Measurements from ENCODE around the gene IGF1R.
A peak's percentile ranks its signal among the peaks of the same experiment; 100 is the strongest.

Gene IGF1R

GRCh38 chr15:98942431-98942830 lies 294.1 kb downstream of the IGF1R start:
- Histone ChIP-seq H3K4me2 (ENCODE audit: low read length) (no peak overlapping the region), H3K9me3 (replicated peaks; ENCODE audit: low read length) (no peaks in the 10 kb centered on the region), H3K36me3 (ENCODE audit: insufficient read depth, low read length) (peaks cover 69% of the 10 kb centered on the region), H3K9ac (ENCODE audit: low read depth, low read length) (no peak overlapping the region), H3K27me3 (ENCODE audit: control insufficient read depth, insufficient read depth, low read length) (no peaks in the 10 kb centered on the region), H3K4me1 (ENCODE audit: control insufficient read depth, insufficient read depth, low read length) (peaks cover 31% of the 10 kb centered on the region), H3K4me3 (ENCODE audit: low read length) (no peak overlapping the region)

- Histone ChIP-seq H3K27me3 (ENCODE audit: control insufficient read depth, insufficient read depth, low read length) (no peaks in the 10 kb centered on the region), H3K4me2 (ENCODE audit: low read length) (no peak overlapping the region), H3K4me3 (ENCODE audit: low read length) (no peak overlapping the region), H3K9ac (ENCODE audit: low read depth, low read length) (peak overlapping the region; percentile 20), H3K4me1 (ENCODE audit: control insufficient read depth, insufficient read depth, low read length) (peaks cover 31% of the 10 kb centered on the region), H3K9me3 (replicated peaks; ENCODE audit: low read length) (no peaks in the 10 kb centered on the region), H3K36me3 (ENCODE audit: insufficient read depth, low read length) (peaks cover 66% of the 10 kb centered on the region)
Measured at GRCh38 chr15:98943051-98943508, 294.7 kb downstream of the IGF1R start.

- H3K9ac ChIP-seq (ENCODE audit: low read depth, low read length): no peak overlapping the region
Measured at GRCh38 chr15:98943601-98944151, 295.3 kb downstream of the IGF1R start.

DNA sequence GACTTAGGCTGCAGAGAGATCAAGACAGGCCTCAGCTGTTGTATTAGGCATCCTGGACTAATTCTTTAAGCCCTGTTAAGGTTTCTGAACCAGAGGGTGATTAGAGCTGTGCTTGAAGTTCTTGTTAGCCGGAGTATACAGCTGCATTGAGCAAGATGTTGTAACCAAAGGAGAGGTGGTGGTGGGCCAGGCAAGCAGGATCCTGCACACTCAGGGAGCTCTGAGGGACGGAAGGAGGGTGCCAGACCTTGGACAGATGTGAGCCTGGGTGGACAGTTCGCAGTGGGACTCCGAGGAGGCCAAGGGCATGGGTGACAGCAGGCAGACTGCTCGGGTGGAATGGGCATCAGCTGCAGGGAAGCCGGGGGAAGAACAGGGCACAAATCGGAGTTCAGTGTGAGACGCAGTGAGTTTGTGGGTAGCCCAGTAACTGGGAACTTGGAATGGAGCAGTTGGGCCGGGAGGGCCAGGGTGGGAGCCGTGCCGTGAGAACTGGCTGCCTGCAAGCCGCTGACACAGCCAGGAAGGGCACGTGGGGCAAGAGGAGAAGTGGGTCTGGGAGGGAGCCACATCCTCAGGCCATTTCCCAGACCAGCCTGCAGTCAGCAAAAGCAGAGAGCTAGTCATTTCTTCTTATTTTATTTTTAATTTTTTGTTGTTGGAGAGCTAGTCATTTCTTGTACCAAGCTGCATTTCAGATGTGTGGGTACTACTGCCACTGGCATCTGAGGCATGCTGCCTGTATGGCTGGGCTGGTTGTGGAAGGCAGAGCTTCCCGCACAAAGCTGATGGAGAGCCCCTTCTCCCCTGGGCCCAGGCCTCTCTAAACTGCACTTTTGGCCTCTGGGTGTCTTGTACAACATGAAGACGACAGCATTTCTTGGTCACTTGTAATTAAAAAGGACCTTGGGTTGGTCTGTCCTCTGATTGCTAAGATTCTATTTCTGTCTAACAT lies 298.2 kb downstream of the IGF1R start:
- Histone ChIP-seq H3K9ac (ENCODE audit: low read depth, low read length) (no peak overlapping the region), H3K27me3 (ENCODE audit: control insufficient read depth, insufficient read depth, low read length) (no peaks in the 10 kb centered on the region), H3K4me2 (ENCODE audit: low read length) (no peak overlapping the region), H3K4me3 (ENCODE audit: low read length) (no peak overlapping the region), H3K36me3 (ENCODE audit: insufficient read depth, low read length) (peaks cover 70% of the 10 kb centered on the region), H3K9me3 (replicated peaks; ENCODE audit: low read length) (no peaks in the 10 kb centered on the region), H3K4me1 (ENCODE audit: control insufficient read depth, insufficient read depth, low read length) (peaks cover 29% of the 10 kb centered on the region)

More at GRCh38 chr15:98943601-98944151, 295.3 kb downstream of the IGF1R start:
- H3K4me2 ChIP-seq (ENCODE audit: low read length): no peak overlapping the region
- H3K9me3 ChIP-seq (replicated peaks; ENCODE audit: low read length): no peaks in the 10 kb centered on the region
- no peak overlapping the region for H3K4me3 ChIP-seq (ENCODE audit: low read length)
- H3K27me3 ChIP-seq (ENCODE audit: control insufficient read depth, insufficient read depth, low read length): no peaks in the 10 kb centered on the region
- peaks cover 31% of the 10 kb centered on the region for H3K4me1 ChIP-seq (ENCODE audit: control insufficient read depth, insufficient read depth, low read length)
- H3K36me3 ChIP-seq (ENCODE audit: insufficient read depth, low read length): peaks cover 67% of the 10 kb centered on the region

GRCh38 chr15:98948456-98948855 lies 300.1 kb downstream of the IGF1R start:
- Histone ChIP-seq H3K4me2 (ENCODE audit: low read length) (no peak overlapping the region), H3K9me3 (replicated peaks; ENCODE audit: low read length) (no peaks in the 10 kb centered on the region), H3K9ac (ENCODE audit: low read depth, low read length) (no peak overlapping the region), H3K27me3 (ENCODE audit: control insufficient read depth, insufficient read depth, low read length) (no peaks in the 10 kb centered on the region), H3K36me3 (ENCODE audit: insufficient read depth, low read length) (peaks cover 69% of the 10 kb centered on the region), H3K4me1 (ENCODE audit: control insufficient read depth, insufficient read depth, low read length) (peaks cover 11% of the 10 kb centered on the region), H3K4me3 (ENCODE audit: low read length) (no peak overlapping the region)

DNA sequence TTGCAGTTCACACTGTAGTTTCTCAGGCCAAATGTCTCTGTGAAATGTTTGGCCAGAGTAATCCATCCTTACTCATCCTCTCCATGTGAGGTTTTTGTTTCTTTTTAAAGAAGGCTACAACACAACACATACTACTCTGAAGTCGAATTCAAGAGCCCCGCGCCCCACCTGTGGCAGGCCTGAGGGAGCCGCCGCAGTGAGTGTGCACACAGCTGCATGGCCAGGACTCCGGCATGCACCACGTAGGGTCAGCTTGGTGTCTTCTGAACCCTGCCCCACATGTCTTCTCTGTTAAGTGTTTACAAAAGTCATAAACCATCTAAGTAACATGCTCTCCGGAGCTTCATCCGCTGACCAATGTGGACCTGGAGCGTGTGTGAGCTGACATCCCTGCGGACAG lies 300.6 kb downstream of the IGF1R start:
- H3K27me3 ChIP-seq (ENCODE audit: control insufficient read depth, insufficient read depth, low read length): no peaks in the 10 kb centered on the region
- H3K9ac ChIP-seq (ENCODE audit: low read depth, low read length): no peak overlapping the region
- no peak overlapping the region for H3K4me2 ChIP-seq (ENCODE audit: low read length)
- peaks cover 12% of the 10 kb centered on the region for H3K4me1 ChIP-seq (ENCODE audit: control insufficient read depth, insufficient read depth, low read length)
- no peaks in the 10 kb centered on the region for H3K9me3 ChIP-seq (replicated peaks; ENCODE audit: low read length)
- no peak overlapping the region for H3K4me3 ChIP-seq (ENCODE audit: low read length)
- peaks cover 64% of the 10 kb centered on the region for H3K36me3 ChIP-seq (ENCODE audit: insufficient read depth, low read length)

DNA sequence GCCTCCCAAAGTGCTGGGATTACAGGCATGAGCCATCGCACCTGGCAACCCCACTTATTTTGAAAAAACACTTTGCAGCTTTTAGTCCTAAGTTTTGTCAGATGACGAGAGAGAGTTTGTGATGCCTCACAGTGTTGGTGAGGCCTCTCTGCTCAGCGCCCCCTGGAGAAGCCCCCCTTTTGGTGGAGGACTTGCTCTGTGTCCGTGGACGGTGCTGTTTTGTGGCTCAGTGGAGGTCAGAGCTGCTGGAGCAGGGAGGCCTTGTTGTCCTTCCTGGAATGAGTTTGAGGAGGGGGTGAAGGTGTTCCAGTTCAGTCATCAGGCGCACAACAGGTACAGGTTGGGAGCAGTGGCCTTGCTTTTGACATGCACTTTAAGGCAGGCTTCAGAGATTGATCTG lies 301.3 kb downstream of the IGF1R start:
- H3K4me1 ChIP-seq (ENCODE audit: control insufficient read depth, insufficient read depth, low read length): peaks cover 19% of the 10 kb centered on the region
- H3K9ac ChIP-seq (ENCODE audit: low read depth, low read length): no peak overlapping the region
- H3K27me3 ChIP-seq (ENCODE audit: control insufficient read depth, insufficient read depth, low read length): no peaks in the 10 kb centered on the region
- H3K9me3 ChIP-seq (replicated peaks; ENCODE audit: low read length): no peaks in the 10 kb centered on the region
- H3K36me3 ChIP-seq (ENCODE audit: insufficient read depth, low read length): peaks cover 57% of the 10 kb centered on the region
- H3K4me2 ChIP-seq (ENCODE audit: low read length): no peak overlapping the region
- H3K4me3 ChIP-seq (ENCODE audit: low read length): no peak overlapping the region

DNA sequence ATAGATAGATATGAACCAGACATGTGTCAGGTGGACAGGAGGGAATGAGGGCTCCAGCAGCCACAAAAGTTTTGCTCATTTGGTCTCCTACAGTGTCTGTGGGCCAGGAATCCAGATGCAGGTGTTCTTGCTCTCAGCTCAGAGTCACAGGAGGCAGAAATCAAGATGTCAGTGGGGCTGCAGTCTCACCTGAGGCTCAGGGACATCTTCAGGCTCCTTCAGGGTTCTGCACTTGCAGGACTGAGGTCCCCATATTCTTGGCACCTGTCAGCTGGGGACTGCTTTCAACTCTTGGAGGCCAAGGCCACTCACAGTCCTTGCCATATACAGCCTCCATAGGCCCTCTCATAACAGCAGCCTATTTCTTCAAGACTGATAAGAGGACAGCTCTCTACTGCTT lies 301.9 kb downstream of the IGF1R start:
- H3K4me3 ChIP-seq (ENCODE audit: low read length): no peak overlapping the region
- no peaks in the 10 kb centered on the region for H3K9me3 ChIP-seq (replicated peaks; ENCODE audit: low read length)
- H3K36me3 ChIP-seq (ENCODE audit: insufficient read depth, low read length): peaks cover 56% of the 10 kb centered on the region
- H3K27me3 ChIP-seq (ENCODE audit: control insufficient read depth, insufficient read depth, low read length): no peaks in the 10 kb centered on the region
- H3K9ac ChIP-seq (ENCODE audit: low read depth, low read length): no peak overlapping the region
- H3K4me1 ChIP-seq (ENCODE audit: control insufficient read depth, insufficient read depth, low read length): peaks cover 25% of the 10 kb centered on the region
- H3K4me2 ChIP-seq (ENCODE audit: low read length): no peak overlapping the region

DNA sequence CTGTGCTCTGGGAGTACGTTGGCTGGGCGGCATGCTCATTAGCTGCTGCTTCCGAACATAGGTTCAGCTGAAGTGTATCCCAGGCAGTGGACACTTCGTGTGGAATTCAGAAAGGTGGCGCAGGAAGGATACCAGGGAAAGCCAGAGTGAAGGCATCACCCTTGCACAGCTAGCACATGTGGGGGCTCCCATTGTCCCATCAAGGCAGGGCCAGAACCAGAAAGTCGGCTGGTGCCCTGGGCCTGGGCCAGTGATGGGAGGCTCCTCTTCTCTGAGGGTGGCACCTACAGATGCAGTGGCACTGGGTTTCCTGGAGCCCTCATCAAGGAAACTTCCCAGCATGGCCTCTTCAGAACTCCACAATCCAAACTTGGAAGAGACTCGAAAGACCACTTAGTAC lies 302.7 kb downstream of the IGF1R start:
- Histone ChIP-seq H3K4me3 (ENCODE audit: low read length) (no peak overlapping the region), H3K36me3 (ENCODE audit: insufficient read depth, low read length) (peaks cover 55% of the 10 kb centered on the region), H3K27me3 (ENCODE audit: control insufficient read depth, insufficient read depth, low read length) (no peaks in the 10 kb centered on the region), H3K4me1 (ENCODE audit: control insufficient read depth, insufficient read depth, low read length) (peaks cover 29% of the 10 kb centered on the region), H3K9ac (ENCODE audit: low read depth, low read length) (no peak overlapping the region), H3K4me2 (ENCODE audit: low read length) (no peak overlapping the region), H3K9me3 (replicated peaks; ENCODE audit: low read length) (no peaks in the 10 kb centered on the region)

DNA sequence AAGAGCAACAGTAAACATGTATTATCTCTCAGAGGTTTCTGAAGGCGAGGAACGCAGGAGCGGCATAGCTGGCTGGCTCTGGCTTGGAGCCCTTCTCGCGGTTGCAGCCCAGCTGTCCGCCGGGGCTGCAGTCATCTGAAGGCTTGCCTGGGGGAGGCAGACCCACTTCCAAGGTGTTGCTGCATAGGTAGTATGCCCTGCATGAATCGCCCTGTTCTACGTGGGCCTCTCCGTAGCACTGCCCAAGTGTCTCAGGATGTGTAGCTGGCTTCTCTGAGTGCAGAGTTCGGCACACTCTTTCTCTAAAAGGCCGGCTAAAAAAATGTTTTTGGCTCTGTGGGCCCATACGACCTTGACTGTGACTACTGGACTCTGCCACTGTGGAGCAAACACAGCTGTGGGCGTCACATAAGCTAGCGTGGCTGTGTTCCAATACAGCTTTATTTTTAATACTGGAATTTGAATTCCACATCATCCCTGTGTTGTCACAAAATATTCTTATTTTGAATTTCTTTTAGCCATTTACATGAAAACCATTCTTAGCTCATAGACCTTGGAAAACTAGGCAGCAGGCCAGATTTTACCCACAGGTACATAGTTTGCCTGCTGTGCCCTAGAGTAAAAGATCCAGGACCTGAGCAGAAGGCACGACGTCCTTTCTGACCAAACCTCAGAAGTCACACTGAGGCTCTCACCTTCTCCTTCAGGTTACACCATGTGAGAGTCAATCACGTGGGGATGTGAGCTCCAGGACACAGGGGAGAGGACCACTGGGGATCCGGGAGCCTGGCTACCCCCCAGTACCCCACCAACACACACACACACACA lies 303.4 kb downstream of the IGF1R start:
- Histone ChIP-seq H3K4me1 (ENCODE audit: control insufficient read depth, insufficient read depth, low read length) (peaks cover 25% of the 10 kb centered on the region), H3K4me3 (ENCODE audit: low read length) (no peak overlapping the region), H3K9me3 (replicated peaks; ENCODE audit: low read length) (no peaks in the 10 kb centered on the region), H3K9ac (ENCODE audit: low read depth, low read length) (no peak overlapping the region), H3K4me2 (ENCODE audit: low read length) (no peak overlapping the region), H3K36me3 (ENCODE audit: insufficient read depth, low read length) (peaks cover 59% of the 10 kb centered on the region), H3K27me3 (ENCODE audit: control insufficient read depth, insufficient read depth, low read length) (no peaks in the 10 kb centered on the region)

- Histone ChIP-seq H3K9me3 (replicated peaks; ENCODE audit: low read length) (no peaks in the 10 kb centered on the region), H3K27me3 (ENCODE audit: control insufficient read depth, insufficient read depth, low read length) (no peaks in the 10 kb centered on the region), H3K9ac (ENCODE audit: low read depth, low read length) (no peak overlapping the region), H3K4me1 (ENCODE audit: control insufficient read depth, insufficient read depth, low read length) (peaks cover 22% of the 10 kb centered on the region), H3K4me3 (ENCODE audit: low read length) (no peak overlapping the region), H3K4me2 (ENCODE audit: low read length) (no peak overlapping the region), H3K36me3 (ENCODE audit: insufficient read depth, low read length) (peaks cover 66% of the 10 kb centered on the region)
Measured at GRCh38 chr15:98952381-98952803, 304.1 kb downstream of the IGF1R start.

Data from skeletal muscle satellite cell (primary cell).